HTR-8/SVneo (cell line): Measurements from ENCODE around the gene TMEM255B.

Source experiments
- DNase-seq: peaks from one replicate; pipeline ENCODE4 v3.0.0; 2011; ENCODE audit warnings: low spot score, mixed read lengths; ENCODE audit not compliant: insufficient read length
- FAIRE-seq: peaks from 2 replicates; lab custom pipeline; 2011; peaks lifted over from hg19 to GRCh38; lab: Jason Lieb, UNC

Gene TMEM255B

DNA sequence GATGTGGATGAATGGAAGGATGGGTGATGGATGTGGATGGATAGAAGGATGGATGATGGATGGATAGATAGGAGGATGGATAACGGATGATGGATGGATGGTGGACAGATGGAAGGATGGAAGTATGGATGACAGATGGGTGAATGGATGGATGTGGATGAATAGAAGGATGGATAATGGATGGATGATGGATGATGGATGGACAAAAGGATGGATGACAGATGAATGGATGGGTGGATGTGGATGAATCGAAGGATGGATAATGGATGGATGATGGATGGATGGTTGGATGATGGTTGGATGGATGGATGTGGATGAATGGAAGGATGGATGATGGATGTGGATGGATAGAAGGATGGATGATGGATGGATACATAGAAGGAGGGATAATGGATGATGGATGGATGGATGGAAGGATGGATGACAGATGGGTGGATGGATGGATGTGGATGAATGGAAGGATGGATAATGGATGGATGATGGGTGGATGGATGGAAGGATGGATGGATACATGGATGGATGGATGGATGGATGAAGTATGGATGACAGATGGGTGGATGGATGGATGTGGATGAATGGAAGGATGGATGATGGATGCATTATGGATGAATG is 39.3 kb downstream of the TMEM255B start:
- DNase-seq (no peak), FAIRE-seq (no peak)

DNA sequence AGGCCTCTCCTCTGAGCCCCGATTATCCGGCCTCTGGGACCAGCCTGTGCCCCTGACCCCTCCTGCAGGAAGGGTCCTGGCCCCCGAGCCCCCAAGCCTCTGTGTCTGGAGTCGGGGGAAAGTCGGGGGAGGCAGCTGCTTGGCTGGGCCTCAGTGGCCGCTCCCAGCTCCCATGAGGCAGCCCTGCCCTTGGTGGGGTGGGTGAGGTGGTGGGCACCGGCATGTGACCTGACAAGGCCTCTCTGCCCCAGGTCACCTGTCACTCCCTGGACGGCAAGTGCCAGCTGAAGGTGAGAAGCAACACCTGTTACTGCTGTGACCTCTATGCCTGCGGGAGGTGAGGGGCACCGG is 41.5 kb downstream of the TMEM255B start:
- FAIRE-seq, result no peak
- no peak for DNase-seq

DNA sequence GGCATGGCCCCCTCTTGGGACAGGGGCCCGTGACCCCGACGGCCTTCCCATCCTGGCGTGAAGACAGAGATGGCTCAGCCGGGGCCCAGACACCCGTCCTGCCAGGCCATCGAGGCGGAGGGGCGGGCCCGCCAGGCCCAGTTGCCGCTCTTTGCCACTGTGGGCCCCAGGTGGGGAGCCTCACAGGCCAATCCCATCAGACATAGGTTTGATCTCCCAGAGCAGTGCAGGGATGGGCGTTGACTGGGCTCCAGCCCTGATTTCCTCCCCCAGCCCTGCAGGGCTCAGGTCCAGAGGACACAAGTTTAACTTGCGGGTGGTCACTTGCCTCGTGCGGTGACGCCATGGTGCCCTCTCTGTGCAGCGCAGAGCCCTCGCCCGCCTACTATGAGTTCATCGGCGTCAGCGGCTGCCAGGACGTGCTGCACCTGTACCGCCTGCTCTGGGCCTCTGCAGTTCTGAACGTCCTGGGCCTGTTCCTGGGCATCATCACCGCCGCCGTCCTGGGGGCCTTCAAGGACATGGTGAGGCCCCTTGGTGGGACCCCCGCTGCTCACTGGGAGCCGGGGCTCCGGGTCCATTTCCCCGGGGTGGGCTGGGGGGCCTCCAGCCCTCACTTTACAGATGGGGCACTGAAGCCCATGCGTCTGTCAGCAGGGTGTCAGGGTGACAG is 42.4 kb downstream of the TMEM255B start:
- FAIRE-seq, result no peak
- no peak for DNase-seq

DNA sequence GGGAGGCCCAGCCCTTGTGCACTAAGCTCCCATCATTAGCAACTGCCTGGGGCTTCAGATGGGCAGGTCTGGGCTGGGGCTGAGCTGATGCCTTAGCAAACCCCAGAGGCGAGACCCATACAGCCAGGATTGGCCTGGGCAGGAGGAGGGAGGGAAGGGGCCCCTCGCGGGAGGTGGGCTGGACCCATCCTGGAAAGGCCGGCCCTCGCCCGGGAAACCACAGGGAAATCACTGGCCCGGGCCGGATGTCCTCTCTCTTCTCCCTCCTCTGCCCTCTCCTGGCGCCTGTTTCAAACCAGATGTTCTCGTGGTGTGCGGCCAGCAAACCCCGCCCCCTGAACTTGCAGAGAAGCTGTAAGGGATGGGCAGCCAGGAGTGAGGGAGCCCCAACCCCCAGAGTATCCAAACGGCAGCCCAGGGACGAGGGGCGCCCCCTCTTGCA is 43.1 kb downstream of the TMEM255B start:
- FAIRE-seq (no peak), DNase-seq (peak; percentile 27)

DNA sequence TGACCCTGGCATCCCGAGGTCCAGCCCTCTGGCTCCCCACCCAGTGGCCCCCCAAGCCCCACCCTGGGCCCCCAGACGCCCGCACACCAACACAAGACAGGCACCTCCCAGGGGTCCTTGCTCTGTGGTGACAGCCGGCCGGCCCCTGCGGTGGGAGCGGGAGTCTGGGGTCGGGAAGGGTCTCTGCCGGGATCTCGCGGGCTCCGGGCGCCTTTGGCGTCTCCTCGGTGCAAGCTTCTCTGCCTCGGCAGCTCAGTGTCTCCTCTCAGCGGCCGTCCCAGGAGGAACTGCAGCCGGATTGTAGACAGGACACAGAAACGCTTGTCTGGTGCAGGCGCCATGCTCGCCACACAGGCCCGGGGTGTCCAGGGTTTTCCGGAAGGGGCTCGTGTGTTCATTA is 43.7 kb downstream of the TMEM255B start:
- no peak for FAIRE-seq
- DNase-seq, result no peak

DNA sequence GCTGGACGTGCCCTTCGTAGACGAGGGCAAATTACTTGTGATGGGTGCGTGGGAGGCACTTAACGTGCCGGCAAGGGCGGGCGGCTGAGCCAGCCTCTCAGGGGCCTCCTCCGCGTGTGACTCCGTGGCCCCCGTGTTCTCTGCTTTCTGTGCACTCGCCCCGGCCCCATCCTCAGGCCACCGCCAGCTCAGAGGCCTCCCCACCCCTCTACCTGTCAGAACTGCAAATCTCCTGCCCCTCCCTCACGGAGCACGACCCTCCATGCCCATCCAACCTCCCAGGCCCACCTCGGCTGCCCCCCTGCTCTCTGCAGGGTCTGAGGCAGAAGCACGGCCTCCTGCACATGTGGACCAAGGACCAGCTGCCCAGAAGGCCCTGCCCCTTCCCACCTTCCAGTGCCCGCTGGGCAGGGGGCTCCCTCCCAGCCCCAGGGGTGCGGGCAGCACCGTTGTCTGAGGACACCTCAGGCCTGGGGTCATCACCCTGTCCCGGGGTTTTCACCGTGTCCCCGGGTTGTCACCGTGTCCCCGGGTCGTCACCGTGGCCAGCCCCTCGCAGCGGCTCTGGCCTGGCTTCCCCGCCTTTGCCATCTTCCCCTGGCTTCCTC is 44.5 kb downstream of the TMEM255B start:
- FAIRE-seq (no peak), DNase-seq (no peak)

DNA sequence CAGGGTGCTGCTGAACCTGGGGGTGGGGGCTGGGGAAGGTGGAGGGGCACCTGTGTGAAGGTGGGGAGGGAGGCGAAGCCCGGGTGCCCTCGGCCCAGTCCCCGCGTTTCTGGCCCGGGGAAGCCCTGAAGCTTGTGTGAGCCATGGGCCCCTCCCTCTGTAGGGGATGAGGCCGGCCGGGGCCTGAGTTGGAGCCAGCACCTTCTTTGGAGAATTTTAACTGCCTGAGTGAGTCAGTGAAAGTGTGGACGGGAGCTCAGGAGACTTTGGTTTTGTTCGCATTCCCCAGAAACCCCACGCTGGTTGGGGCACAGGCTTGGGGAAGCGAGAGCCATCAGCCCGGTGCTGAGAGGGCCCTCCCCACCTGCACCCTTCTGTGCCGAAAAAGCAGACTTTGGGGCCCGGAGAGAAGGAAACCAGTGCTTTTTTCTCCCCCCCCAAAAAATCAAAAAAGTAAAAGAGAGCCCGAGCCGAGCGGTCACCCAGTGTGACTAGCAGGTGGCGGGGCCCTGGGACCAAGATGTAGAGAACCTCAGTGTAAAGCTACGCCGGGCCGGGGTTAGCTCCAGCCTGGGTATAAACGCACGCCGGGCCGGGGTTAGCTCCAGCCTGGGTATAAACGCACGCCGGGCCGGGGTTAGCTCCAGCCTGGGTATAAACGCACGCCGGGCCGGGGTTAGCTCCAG is 45.1 kb downstream of the TMEM255B start:
- FAIRE-seq, result no peak
- DNase-seq, result no peak

DNA sequence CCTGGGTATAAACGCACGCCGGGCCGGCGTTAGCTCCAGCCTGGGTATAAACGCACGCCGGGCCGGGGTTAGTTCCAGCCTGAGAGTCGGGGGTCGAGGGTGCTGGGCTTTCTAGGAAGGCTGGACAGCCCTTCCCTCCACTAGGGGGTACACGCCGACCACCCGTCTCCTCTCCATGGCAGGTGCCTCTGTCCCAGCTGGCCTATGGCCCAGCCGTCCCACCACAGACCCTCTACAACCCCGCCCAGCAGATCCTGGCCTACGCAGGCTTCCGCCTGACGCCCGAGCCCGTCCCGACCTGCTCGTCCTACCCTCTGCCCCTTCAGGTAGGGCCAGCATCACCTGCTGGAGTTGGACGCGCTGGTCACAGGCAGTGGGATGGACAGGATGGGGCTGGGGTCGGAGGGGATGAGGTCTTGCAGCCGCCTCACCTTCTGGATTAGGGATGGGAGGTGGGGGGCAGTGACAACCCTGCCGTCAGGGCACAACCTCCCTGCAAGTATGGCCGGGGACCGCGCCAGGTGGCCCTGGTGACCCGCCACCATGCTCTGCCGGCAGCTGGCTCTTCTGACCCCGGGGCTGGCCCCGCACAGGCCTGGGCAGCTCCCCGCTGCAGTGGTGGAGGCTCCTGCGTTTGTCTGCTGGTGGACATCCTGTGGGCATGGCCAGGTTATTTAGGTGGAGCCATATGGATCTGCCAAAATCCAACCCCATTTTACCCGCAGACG is 45.8 kb downstream of the TMEM255B start:
- no peak for DNase-seq
- no peak for FAIRE-seq

DNA sequence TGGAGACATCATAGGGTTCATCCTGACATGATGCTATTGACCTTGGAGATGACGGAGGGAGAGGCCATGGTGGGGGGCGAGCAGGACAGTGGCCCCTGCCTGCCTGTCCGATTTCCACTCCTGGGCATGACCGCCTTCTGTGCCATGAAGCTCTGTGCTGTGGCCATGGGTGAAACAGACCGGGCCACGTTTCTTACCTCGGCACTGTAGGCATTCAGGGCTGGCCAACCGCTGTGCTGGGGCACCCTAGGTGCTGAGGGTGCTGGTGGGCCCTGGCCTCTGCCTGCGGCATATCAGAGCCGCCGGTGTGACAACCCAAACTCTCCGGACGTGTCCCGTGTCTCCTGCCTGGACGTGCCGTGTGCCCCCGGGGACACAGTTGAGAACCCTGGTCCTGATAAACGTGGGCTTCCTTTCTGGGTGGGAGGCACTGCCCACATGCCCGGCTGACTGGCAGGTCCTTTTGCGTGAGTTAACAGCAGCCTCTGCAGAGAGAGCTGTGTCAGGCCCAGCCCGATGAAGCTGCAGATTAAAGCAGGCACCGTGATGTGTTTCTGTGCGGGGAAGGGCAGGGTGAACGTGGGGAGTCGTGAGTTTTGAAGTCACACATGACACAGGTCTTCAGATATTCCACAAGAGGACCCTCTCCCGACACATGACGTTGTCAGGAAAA is 46.5 kb downstream of the TMEM255B start:
- DNase-seq, result no peak
- no peak for FAIRE-seq

DNA sequence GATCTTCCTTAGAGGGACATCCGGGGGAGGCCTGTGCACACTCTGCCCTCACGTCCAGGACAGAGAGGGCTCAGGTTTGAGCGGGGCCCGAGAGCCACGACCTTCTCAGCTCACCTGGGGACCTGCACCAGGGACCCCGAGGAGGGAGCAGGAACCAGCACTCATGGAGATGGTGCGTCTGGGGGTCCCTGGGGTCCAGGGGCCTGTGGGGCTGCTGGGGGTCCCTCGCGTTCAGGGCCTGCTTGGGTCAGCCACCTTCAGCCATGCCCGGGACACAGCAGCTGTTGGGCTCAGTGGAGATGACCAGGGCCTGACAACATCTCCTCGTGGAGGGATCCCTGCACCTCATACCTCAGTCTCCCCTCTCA is 47.1 kb downstream of the TMEM255B start:
- DNase-seq (no peak), FAIRE-seq (no peak)

DNA sequence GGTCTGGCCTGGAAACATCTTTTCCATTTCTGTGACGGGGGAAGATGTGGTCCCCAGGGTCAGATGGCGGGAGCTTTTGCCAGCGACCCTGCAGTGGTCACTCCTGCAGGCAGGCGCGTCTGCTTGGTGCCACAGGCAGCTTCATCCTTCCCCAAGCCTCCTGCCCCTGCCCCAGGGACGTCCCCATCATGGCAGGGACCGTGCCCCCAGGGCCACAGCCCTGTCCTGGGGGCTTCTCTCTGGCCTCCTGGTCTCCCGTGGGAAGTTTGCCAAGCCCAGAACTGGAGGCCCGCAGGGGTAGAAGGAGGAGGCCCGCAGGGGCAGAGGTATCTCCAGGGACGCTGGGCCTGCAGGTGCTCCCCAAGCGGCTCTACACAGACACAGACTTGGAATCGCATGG is 47.5 kb downstream of the TMEM255B start:
- no peak for FAIRE-seq

DNA sequence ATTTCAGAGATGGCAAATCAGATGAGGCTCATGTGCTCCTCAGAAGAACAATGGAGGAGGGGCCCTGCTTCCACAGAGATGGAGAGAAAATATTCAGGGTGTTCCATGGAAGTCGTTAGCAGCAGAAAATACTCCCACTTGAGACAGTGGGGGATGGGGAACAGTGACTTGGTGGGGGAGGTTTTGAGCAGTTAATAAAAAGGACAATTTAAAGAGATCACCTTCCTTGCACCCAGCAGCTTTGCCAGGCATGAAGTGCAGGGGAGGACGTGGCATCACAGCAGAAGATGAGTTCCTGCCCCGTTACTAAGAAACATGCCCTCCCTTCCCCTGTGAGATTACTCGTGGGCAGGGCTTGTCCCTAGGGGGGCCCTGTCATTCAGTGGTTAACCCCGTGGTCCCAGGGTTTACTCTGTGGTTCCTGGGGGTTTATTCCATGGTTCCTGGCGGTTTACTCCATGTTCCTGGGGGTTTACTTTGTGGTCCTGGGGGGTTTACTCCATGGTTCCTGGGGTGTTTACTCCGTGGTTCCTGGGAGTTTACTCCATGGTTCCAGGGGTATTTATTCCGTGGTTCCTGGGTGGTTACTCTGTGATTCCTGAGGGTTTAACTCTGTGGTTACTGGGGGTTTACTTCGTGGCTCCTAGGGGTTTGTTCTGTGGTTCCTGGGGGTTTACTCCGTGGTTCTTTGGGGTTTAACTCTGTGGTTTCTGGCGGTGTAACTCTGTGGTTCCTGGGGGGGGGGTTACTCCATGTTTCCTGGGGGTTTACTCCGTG is 49.2 kb downstream of the TMEM255B start:
- FAIRE-seq (no peak), DNase-seq (no peak)

More for the DNA sequence above, 47.5 kb downstream of the TMEM255B start:
- no peak for DNase-seq

DNA sequence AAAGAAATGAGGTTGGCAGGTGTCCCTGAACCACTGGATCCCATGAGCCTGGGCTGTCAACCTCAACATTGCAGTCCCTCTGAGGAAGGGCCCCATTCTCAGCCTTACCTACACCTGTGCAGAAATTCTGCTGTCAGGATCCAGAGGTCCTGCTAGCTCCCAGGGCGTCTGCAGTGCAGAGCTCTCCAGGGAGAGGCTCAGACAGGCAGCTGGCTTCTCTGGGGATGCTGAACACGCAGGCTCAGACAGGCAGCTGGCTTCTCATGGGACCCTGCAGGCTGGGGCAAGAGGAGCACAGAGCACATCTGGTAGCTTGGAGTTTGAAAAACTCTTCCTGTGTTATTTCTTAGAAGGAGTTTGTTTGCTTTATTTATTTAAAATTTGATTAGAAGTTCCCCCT is 50.9 kb downstream of the TMEM255B start:
- FAIRE-seq, result no peak
- no peak for DNase-seq

DNA sequence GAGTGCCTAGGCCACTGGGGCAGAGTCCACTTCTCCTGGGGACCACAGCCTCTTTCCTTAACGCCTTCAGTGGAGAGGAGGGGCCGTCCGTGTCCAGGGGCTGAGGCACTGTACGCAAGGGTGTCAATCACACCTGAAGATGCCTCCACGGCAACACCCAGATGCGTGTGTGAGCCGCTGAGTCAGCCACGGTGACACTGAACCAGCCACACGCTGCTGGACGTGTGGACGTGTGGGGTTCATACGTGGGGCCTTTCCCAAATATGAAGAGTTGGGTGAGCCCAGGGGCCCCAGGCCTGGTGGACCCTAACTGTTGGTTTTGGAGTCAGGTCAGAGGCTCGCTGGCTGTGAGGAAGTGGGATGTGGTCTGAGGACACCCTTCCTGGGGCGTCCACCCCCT is 51.6 kb downstream of the TMEM255B start:
- DNase-seq, result no peak
- no peak for FAIRE-seq

DNA sequence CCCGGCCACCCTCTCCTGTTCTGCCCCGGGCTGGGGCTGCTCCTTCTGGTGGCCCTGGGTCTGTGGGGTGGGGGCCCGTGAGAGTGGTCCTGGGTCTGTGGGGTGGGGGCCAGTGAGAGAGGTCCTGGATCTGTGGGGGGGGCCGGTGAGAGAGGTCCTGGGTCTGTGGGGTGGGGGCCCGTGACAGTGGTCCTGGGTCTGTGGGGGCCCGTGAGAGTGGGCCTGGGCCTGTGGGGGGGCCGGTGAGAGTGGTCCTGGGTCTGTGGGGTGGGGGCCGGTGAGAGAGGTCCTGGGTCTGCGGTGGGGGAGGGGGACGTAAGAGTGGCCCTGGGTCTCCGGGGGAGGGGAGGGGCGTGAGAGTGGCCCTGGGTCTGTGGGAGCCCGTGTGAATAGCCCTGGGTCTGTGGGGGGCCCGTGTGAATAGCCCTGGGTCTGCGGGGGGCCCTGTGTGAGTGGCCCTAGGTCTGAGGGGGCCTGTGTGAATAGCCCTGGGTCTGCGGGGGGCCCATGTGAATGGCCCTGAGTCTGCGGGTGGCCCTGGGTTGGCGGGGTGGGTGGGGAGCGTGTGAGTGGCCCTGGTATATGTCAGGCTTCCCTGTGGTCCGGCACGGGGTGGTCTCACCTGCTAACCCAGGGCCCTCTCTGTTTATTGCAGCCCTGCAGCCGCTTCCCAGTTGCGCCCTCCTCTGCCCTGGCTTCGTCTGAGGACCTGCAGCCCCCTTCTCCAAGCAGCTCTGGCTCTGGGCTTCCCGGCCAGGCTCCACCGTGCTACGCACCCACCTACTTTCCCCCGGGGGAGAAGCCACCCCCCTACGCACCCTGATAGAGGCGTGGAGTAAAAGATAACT is 52.3 kb downstream of the TMEM255B start:
- DNase-seq (no peak), FAIRE-seq (no peak)

DNA sequence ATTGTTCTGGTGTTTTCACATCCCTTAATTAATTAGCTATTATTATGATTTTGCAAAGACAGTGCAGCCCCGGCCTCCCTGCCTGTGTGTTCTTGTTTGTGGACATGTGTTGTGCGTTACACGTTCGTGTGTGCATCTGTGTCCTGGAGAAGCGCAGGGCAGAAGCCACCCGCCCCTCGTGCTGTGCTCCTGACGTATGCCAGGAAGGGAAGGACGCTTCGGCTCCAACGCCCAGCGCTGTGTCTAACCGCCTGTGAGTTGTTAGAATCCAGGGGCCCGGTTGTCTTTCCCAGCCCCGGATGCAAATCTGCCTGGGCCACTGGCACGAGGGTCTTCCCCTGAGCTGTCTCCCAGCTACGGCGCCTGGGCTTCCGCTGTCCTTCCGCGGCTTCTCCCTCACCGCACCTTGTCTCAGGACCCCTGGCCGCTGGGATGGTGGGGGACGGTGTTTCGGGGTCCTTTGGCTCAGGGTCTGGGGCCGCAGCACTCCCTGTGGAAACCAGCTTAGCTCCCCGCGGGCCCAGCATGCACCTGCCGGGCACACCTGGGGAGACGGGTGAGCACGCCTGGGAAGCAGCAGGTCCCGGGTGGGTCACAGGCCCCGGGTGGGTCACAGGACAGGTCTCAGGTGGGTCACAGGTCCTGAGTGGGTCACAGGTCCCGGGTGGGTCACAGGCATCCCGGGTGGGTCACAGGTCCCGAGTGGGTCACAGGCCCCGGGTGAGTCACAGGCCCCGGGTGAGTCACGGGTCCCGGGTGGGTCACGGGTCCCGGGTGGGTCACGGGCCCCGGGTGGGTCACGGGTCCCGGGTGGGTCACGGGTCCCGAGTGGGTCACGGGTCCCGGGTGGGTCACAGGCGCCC is 53.4 kb downstream of the TMEM255B start:
- DNase-seq (no peak), FAIRE-seq (no peak)

DNA sequence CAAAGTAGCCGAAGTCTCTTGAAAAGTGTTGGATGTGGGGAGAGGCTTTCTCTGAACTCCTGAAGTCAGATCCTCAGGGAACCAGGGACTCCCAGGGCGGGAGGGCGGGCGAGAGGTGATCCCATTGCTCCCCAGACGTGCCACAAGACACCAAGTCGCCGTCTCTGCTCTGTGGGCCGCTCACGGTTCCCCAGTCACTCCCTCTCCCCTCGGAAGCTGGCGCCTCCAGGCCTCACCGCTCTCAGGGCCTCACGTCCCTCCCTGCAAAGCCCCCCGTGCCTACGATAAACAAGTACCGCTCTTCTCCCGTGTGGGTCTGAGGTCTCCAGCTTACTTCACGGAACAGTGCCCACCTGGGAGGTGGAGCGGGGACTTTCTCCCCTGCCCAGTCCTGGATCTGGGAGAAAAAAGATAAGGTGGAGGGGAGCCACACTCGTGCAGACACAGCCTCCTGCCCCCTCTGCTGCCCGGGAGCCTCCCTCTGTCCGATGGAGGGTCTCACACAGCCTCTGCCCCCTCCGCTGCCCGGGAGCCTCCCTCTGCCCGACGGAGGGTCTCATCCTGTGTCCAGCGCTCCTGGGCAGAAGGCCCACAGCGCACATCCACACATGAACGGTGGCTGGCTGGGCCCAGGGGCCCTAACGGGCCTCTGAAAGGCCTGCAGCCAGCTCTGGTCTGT is 54.2 kb downstream of the TMEM255B start:
- FAIRE-seq (no peak), DNase-seq (no peak)
